VCaP (cell line): ENCODE results near the gene PLIN5.

Experiments
- H3K27ac ChIP-seq: fragments of 450-650 bp; 2 replicates; pipeline ENCODE4 v1.5.1; 2017
- TF ChIP-seq, protein P1 (sequence below): fragments of 450-650 bp; conservative IDR thresholded peaks from 2 replicates; pipeline ENCODE4 v1.5.1; 2017; ENCODE audit warnings: mild to moderate bottlenecking, moderate library complexity

Gene PLIN5

DNA sequence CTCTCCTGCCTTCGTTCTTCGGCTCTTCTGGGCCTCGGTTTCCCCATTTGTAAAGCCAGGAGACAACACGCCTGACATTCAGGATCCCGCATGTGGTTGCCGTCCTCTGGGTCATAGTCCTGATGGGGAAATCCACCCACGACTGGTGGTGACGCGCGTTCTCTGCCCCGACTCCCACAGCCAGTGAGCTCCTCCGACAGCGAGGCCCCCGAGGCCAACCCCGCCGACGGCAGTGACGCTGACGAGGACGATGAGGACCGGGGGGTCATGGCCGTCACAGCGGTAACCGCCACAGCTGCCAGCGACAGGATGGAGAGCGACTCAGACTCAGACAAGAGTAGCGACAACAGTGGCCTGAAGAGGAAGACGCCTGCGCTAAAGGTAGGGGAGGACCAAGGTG lies 46.5 kb downstream of the PLIN5 start:
- TF ChIP-seq, protein P1, sequence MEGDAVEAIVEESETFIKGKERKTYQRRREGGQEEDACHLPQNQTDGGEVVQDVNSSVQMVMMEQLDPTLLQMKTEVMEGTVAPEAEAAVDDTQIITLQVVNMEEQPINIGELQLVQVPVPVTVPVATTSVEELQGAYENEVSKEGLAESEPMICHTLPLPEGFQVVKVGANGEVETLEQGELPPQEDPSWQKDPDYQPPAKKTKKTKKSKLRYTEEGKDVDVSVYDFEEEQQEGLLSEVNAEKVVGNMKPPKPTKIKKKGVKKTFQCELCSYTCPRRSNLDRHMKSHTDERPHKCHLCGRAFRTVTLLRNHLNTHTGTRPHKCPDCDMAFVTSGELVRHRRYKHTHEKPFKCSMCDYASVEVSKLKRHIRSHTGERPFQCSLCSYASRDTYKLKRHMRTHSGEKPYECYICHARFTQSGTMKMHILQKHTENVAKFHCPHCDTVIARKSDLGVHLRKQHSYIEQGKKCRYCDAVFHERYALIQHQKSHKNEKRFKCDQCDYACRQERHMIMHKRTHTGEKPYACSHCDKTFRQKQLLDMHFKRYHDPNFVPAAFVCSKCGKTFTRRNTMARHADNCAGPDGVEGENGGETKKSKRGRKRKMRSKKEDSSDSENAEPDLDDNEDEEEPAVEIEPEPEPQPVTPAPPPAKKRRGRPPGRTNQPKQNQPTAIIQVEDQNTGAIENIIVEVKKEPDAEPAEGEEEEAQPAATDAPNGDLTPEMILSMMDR = no peak

DNA sequence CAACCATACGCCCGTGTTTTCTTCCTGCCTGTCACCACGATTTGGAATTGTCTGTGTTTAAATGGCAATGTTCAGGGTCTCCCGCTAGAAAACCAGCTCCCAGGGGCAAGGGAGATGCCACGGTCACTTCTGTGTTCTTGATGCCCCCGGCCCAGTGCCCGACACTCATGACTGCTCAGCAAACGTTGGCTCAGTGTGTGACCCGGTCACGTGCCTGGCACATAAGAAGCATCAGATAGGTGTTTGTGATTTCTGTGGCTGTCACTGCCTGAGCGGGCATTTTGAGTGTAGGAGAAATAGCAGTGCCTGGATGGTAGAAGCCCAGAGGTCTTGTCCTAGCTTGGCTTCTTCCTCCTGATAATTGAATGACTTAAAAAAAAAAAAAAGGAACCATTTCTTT lies 47.5 kb downstream of the PLIN5 start:
- TF ChIP-seq, protein P1 = no peak
- peak overlapping the region; percentile 34; the same call in 1 of the 2 replicates for H3K27ac ChIP-seq

More for the DNA sequence above, 46.5 kb downstream of the PLIN5 start:
- no peak overlapping the region for H3K27ac ChIP-seq

DNA sequence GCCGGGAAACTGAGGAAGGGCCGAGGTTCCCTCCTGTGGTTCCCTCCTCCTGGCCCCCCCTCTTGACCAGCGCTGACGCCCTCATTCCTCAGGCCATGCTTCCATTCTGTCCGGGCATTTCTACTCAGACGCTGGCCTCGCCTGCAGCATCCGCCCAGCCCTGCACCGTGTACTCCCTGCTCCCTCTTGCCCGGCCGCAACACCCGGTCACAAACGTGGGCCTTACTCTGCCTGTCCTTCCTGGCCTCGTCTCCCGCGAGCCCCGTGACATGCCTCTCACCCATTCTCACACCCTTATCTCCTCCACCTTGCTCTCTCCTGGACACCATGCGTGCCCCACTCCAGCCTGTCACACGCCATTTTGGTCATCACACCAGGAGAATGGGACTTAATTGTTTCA lies 51.6 kb downstream of the PLIN5 start:
- no peak overlapping the region for H3K27ac ChIP-seq
- TF ChIP-seq, protein P1 = no peak

DNA sequence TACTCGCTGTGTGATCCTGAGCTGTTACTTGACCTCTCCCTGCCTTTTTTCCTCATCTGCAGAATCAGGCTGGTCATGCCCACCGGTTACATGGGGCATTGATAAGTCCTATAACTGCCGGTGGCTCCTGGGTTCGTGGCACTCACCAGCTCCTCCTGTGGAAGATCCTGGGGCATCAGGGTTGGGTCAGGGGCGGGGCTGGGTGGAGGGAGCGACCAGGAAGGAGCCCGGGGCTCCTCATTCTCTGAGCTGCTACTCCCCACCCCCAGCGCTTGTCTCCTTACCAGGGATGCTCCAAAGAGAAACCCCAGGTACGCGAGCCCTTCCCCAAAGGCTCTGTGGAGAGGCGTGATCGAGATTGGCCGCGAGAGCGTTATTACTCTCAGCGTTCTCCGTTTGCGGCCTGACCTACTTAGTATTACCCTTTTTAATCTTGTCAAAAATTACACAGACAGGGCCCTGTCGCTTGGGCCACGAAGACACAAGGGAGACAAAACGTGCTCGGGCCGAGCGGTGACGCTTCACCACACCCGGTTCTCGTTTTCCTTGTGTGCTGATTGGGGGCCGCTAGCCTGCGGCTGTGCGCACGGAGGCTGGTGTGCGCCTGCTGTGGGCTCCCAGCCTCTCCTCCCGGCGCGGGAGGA lies 52.2 kb downstream of the PLIN5 start:
- TF ChIP-seq, protein P1 = no peak
- H3K27ac ChIP-seq = no peak overlapping the region

DNA sequence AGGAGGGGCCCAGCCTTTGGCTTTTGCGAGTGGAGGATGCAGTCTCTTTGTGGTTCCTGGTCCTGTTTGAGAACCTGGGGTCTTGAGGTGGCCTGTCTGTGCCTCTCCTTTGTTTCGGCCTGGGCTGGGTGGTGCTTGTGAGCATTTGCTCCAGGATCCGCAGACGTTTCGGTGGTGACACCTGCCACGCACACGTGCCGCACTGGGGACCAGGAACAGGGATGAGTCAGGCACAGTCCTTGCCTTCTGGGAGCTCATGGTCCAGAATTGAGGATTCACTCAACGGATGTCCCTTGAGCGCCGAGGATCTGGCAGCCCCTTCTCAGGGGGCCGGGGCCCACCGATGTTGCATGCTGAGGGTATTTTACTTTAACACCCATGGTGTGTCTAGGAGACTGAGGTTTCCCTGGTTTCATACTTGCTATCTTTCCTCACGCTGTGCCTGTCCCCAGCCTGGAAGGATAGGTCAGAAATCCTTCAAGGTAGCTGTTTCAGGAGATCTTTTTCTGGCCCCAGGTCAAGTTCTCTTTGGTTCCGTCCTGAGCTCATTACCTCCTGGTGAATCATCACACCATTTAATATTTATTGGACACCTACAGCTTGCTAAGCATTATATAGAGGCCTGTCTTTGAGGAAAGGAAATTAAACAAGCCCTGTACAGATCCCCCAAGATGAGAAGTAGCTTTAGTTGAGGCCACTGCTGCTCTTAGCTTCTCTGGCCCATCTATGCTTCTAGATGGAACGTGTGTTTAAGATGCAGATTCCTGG lies 57.8 kb downstream of the PLIN5 start:
- H3K27ac ChIP-seq = no peak overlapping the region
- TF ChIP-seq, protein P1 = no peak

DNA sequence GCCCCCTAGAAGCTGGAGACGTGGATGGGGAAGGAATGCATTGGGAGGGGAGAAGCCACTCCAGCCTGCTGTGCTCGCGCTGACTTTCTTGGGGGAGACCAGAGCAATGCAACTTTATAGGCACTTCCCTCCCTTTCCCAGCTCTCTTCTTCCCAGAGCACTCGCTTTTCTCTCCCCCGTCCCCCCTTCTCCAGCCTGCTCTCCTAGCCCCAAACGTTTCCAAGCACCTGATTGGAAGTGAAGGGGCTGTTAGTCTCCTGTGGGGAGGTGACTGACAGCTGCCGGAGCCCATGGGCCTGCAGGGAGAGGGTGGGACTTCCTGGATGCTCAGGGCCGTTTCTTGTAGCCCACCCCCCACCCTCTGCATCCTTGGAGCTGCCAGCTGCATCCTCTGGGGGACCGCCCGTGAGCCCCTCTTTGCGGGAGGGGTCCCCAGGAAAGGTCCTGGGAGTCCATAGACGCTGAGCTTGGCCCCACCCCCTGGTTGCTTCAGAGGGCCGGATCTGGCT lies 60.5 kb downstream of the PLIN5 start:
- TF ChIP-seq, protein P1 = no peak
- peak overlapping the region; percentile 82 for H3K27ac ChIP-seq

DNA sequence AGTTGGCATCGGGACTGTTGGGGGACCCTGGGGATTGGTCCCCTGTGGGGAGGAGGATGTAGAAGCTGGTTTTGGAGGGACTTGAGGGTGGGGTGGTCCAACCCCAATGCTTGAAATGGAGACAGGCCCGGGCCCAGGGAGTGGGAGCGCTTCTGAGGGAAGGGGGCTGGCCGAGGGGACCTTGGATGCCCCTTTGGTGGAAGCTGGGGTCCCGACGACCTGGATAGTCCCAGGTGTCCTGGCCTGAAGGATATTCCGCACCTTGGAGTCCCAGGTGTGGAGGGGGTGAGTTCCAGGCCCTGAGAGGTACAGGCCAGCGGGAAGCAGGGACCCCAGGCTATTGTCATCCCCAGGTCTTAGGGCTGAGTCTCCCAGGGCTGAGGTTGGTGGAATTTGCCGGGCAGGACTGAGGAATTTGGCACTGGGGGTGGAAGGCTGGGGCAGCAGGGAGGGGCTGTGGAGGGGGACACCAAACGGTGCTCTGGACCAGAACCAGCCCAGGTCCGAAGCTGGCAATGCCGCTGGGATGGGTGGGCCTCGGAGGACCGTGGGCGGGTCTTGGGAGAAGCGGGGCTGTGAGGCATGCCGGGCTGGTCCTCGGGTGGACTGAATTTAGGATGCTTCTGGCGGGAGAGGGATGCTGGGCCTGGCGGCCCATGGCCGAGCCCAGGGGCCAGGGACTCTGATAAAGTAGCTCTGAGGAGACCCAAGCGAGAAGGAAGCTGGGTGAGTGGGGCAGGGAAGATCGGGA lies 61.1 kb downstream of the PLIN5 start:
- H3K27ac ChIP-seq = peak overlapping the region; percentile 82
- TF ChIP-seq, protein P1 = no peak
